HG03060 (cell line): ENCODE measurements around the gene USP47.

Experiments
- ATAC-seq: cut with Tn5 transposase; IDR thresholded peaks from one replicate; pipeline ENCODE4 v1.9.1; 2021; ENCODE audit warnings: low read depth, moderate number of reproducible peaks; ENCODE audit not compliant: unreplicated experiment

USP47 gene

GRCh38 chr11:11864803-11865202 lies 23.0 kb downstream of the USP47 start:
- ATAC-seq: no peak

DNA sequence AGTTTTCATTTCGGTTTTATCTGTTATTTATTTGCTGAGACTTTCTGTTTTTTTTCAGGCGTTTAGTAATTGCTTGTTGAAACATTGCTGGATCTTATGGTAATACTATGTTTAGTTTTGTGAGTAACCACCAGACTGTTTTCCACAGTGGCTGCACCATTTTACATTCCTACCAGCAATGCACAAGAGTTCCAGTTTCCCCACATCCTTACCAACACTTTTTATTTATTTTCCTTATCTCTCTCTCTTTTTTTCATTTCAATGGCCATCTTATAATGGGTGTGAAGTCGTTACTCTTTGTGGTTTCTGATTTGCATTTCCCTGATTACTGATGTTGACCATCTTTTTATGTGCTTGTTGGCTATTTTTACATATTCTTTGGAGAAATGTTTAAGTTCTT lies 23.7 kb downstream of the USP47 start:
- ATAC-seq: no peak

- ATAC-seq: no peak
Measured at GRCh38 chr11:11866203-11866602, 24.4 kb downstream of the USP47 start.

GRCh38 chr11:11867720-11868119 lies 25.9 kb downstream of the USP47 start:
- ATAC-seq: no peak

DNA sequence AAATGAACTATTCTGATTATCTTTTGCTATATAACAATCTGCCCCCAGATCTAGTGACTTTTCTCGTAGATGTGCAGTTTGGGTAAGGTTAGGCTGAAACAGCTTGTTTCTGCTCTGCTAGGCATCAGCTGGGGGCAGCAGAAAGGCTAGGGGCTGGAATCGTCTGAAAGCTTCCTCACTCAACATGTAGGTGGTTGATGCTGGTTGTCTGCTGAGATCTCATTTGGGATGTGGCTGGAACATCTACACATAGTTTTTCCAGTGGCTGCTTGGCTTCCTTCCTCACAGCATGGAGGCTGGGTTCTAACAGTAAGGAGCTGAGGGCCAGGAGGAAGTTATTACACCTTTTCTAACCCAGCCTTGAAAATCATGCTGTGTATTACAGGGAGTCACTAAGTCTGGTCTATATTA lies 30.2 kb downstream of the USP47 start:
- ATAC-seq: no peak

- no peak for ATAC-seq
Measured at GRCh38 chr11:11876458-11876857, 34.7 kb downstream of the USP47 start.

DNA sequence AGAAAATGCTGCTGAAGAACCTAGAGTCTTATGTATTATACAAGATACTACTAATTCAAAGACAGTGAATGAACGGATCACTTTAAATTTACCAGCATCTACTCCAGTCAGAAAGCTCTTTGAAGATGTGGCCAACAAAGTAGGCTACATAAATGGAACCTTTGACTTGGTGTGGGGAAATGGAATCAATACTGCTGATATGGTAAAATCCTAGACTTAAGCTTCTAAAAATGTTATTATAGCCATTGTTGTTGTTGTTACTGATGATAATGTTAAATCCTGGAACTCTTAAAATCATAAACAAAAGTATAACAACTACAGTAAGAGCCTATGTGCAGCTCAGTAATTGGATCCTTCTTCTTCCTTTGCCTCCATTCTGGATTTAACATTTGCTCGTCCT lies 38.4 kb downstream of the USP47 start:
- no peak for ATAC-seq

GRCh38 chr11:11882539-11882938 lies 40.8 kb downstream of the USP47 start:
- no peak for ATAC-seq

- ATAC-seq: no peak
Measured at GRCh38 chr11:11884351-11884750, 42.6 kb downstream of the USP47 start.

- peak; percentile 68 for ATAC-seq
Measured at GRCh38 chr11:11884774-11885481, 43.2 kb downstream of the USP47 start.

DNA sequence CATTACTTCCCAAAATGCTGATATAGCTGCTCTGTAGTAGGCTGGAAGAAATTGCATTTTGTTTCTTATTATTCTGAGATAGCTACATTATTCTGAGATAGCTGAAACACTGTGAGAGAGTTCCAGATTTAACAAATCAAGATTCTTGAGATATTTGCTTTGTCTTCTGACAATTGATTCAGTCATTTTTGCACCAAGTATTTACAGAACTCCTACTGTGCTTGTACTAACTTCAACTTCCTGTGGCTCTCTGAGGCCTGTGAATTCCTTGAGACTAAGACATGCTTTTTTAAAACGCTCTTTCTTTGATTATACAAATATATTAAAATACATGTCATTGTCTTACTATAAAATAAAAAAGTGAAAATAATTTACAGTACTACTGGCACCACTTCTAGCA lies 52.7 kb downstream of the USP47 start:
- no peak for ATAC-seq

DNA sequence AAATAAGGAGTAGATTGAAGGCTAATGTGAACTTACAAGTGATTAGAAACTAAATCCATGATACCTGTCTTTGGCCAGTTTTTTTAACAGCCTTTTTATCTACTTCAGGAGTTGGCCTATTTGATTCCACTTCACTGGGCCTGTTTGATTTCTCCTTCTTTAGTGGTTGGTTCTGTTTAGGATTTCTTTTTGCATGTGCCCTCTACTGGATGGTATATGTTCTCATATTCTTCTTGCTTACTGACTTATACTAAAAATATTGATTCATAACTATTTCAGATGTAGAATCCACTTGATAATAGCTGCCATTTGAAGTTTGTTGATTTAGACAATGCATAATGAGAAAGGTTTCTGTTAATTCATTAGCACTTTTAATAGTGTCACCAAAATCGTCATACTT lies 53.9 kb downstream of the USP47 start:
- ATAC-seq: no peak

DNA sequence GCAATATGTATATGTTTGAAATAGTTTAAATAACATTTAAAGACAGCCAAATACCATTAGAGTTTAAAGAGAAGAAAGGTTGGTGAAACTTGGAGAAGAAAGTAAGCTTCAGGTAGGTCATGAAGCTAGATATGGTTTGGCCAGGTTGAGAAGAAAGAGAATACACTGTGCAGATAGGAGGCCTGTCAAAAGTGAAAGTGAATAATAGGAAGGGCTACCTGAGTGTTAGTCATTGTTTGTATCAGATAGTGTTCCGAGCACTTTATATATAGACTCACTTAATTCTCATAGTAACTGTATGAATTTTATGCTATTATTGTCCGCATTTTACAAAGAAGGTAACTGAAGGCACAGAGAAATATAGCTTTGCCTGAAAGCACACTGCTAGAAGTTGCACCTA lies 56.9 kb downstream of the USP47 start:
- ATAC-seq: no peak

DNA sequence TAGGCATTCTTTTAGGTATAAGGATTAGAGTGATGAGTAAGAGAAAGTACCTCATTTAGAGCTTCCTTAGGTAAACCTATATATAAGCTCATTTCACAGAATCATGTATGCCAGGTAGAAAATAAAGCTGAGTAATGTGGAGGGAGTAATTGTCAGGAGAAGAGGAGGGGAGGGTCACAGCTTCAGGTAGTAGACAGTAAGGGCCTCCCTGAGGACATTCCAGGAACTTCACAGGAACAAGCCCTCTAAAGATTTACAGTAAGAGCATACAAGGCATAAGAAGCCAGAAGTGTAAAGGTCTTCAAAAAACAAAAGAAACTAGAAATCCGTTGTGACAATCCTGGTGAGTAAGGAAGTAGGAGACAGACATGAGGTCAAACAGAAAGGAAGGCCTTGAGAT lies 57.6 kb downstream of the USP47 start:
- no peak for ATAC-seq

- ATAC-seq: no peak
Measured at GRCh38 chr11:11901929-11902328, 60.2 kb downstream of the USP47 start.

GRCh38 chr11:11909727-11910126 lies 68.0 kb downstream of the USP47 start:
- ATAC-seq: no peak

GRCh38 chr11:11910541-11910940 lies 68.8 kb downstream of the USP47 start:
- ATAC-seq: no peak

DNA sequence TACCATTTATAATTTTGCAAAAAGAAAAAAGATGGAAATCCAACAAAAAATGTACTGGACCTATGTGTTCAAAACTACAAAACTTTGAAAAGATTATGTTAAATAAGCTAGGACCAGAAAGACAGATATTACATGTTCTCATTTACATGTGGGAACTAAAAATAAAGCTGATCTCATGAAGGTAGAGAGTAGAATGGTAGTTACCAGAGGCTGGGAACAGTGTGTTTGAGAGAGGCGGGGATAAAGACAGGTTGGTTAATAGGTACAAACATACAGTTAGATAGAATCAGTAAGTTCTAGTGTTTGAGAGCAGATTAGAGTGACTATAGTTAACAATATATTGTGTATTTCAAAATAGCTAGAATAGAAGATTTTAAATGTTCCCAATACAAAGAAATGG lies 71.6 kb downstream of the USP47 start:
- ATAC-seq: no peak

DNA sequence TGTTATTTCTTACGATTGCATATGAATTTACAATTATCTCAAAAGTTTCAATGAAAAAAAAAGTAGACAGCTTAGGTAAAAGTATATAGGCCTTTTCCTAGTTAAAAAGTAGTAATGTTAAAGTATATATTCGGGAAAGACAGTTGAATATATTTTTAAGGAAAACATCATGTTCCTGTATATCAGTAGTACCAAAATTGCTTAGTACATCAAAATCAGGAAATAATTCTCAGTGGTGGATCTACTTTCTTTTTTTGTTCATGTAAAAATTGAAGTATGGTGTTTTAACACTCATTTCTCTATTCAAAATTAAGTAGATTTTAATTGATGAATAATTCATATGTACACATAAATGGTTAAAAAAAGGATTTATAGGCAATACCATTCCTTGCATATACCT lies 73.9 kb downstream of the USP47 start:
- ATAC-seq: no peak

DNA sequence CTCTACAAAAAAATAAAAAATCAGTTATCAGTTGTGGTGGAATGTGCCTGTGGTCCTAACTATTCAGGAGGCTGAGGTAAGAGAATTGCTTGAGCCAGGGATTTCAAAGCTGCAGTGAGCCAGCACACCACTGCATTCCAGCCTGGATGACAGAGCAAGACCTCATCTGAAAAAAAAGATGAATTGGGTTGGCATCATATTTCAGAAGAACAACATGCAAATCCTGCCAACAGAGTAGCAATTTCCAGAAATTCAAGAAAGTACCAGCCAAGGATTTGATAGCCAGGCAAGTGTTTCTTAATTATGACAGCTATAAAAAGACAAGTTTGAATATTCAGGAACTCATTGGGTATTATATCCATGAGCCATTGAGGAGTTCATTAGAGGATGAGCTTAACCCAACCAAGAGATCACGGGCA lies 75.2 kb downstream of the USP47 start:
- no peak for ATAC-seq

DNA sequence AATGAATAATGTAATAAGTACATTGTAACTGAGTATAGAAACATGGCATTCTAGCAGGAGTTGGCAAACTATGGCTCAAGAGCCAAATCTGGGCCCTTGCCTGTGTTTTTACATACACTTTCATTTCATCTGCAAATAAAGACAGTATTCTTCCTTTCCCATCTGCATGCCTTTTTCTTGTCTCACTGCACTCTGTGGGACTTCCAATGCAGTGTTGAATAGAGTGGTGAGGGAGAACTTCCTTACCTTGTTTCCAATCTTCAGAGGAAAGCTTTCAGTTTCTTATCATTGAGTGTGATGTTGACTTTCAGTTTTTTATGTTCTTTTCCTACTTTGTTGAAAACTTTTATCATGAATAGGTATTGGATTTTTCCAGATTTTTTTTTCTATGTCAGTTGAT lies 82.1 kb downstream of the USP47 start:
- ATAC-seq: no peak

DNA sequence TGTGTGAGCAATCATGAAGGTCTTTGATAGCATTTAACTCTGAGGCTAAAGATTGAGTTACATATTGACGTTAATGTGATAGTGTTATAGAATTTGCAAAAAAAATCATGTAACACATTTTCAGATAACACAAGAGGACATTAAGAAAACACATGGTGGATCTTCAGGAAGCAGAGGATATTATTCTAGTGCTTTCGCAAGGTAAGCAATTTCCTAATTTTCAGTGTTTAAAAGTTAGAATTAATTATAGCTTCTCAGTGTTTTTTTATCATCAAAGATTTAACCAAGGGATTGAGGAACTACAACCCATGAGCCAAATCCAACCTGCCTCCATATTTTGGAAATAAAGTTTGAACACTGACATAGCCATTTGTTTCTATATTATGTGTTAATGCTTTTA lies 88.1 kb downstream of the USP47 start:
- no peak for ATAC-seq

- no peak for ATAC-seq
Measured at GRCh38 chr11:11931461-11932055, 89.8 kb downstream of the USP47 start.
